Measurements from ENCODE around the gene IL4I1. TPM values are rescaled to one million over a fixed set of nuclear protein-coding genes. Genes with fewer than 3 reads are reported as not detected.

Gene IL4I1
- total and polyA plus RNA-seq, 2 donors (not counting 1 experiment from before 2014, with no cell fraction given): 0.48 to 3.1 TPM

GRCh38 chr19:49916839-49917733 is 20.4 kb upstream of the IL4I1 start:
- no peaks in the 10 kb centered on the region for H3K27me3 Mint-ChIP-seq
- Histone ChIP-seq H3K4me3 (ENCODE audit: control extremely low read depth in 1 of 5, extremely low read depth in 1 of 5, insufficient read depth in 1 of 5, low read depth in 2 of 5, low read length in 4 of 5) (no peak overlapping the region), H3K4me1 (ENCODE audit: control insufficient read depth in 2 of 2, insufficient read depth in 2 of 2, low read length in 2 of 2) (peaks cover 0 to 6% of the 10 kb centered on the region in 2 donors), H2AFZ (ENCODE audit: insufficient read depth, low read depth, low read length, poor library complexity, severe bottlenecking) (no peak overlapping the region), H4K20me1 (ENCODE audit: control insufficient read depth, insufficient read depth, low read length, poor library complexity, severe bottlenecking) (peaks cover 55% of the 10 kb centered on the region), H3K27me3 (replicated peaks in 1 of 4; ENCODE audit: control extremely low read depth in 1 of 4, control insufficient read depth in 3 of 4, insufficient read depth in 4 of 4, low read length in 3 of 4) (no peaks in the 10 kb centered on the region), H3K4me2 (replicated peaks; ENCODE audit: low read depth, low read length, poor library complexity, severe bottlenecking) (peak overlapping the region; percentile 27), H3K79me2 (ENCODE audit: control insufficient read depth, insufficient read depth, low read length) (peaks cover 75% of the 10 kb centered on the region), H3K36me3 (replicated peaks in 1 of 2; ENCODE audit: control extremely low read depth in 1 of 2, control insufficient read depth in 1 of 2, extremely low read depth in 1 of 2, insufficient read depth in 2 of 2, low read length in 1 of 2) (peaks cover 0 to 56% of the 10 kb centered on the region in 2 experiments), H3K27ac (ENCODE audit: low read length in 2 of 2) (peak overlapping the region; percentile 34 to 50), H3K9me3 (ENCODE audit: control extremely low read depth in 1 of 3, control insufficient read depth in 2 of 3, insufficient read depth in 1 of 3, low read length in 2 of 3) (peaks cover 0 to 3% (median 0%) of the 10 kb centered on the region in 3 donors), H3K9ac (ENCODE audit: low read length) (no peak overlapping the region)
- peak overlapping the region; percentile 95 for H3K27ac Mint-ChIP-seq
- 66% methylated on average over 14 of the region's 21 CpGs for WGBS (ENCODE audit: insufficient coverage)
- ChIA-PET CTCF (interaction anchor here (0.6 to 3.4 kb wide), 13 partner anchors 10 to 695 kb away, joined by 3 to 17 read pairs (median 5); partner anchors contain the start of genes ATF5, IL4I1 and NUP62), POLR2A (interaction anchor here (1.0 to 4.9 kb wide), 4 partner anchors 9 to 24 kb away, joined by 3 to 28 read pairs (median 4); partner anchors contain the start of genes ATF5 and NUP62)
- intact Hi-C loops (cut with micrococcal nuclease): no loop called here
- H3K4me3 Mint-ChIP-seq: peak overlapping the region; percentile 88
- H3K9me3 Mint-ChIP-seq (ENCODE audit: insufficient read depth): no peaks in the 10 kb centered on the region
- H3K4me1 Mint-ChIP-seq: peaks cover 54% of the 10 kb centered on the region
- no peak for DNase-seq
- TF ChIP-seq EZH2 (IDR thresholded peaks at IDR 0.05; ENCODE audit: borderline replicate concordance, insufficient read depth, low read depth, low read length, poor library complexity, severe bottlenecking): no peak
- peak; percentile 47 for TF ChIP-seq CTCF (IDR thresholded peaks at IDR 0.05)
- ATAC-seq (ENCODE audit: low read depth): peak; percentile 67

Data from B cell (primary cell).